ENCODE results near the gene LUZP2.
"Not testable (repeated sequence)": the region's sequence is repeated elsewhere in the genome, so short reads cannot be mapped to it uniquely, and the experiment has no call there.

The LUZP2 gene

DNA sequence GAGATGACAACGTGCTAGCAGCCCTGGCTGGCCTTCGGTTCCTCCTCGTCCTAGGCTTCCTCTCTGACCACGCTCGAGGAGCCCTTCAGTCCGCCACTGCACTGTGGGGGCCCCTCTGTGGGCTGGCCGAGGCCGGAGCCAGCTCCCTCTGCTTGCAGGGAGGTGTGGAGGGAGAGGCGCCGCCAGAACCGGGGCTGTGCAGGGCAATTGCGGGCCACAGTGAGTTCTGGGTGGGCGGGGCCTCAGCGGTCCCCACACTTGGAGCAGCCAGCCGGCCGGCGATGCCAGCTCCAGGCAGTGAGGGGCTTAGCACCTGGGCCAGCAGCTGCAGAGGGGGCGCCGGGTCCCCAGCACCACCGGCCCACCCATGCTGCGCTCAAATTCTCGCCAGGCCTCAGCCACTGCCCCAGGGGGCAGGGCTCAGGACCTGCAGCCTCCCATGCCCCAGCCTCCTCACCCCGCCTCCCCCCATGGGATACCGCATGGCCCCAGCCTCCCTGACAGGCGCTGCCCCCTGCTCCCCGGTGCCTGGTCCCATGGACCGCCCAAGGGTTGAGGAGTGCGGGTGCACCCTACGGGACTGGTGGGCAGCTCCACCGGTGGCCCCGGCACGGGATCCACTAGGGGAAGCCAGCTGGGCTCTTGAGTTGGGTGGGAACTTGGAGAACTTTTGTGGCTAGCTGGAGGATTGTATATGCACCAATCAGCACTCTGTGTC is 399.4 kb downstream of the LUZP2 start:
- no peak for DNase-seq

DNA sequence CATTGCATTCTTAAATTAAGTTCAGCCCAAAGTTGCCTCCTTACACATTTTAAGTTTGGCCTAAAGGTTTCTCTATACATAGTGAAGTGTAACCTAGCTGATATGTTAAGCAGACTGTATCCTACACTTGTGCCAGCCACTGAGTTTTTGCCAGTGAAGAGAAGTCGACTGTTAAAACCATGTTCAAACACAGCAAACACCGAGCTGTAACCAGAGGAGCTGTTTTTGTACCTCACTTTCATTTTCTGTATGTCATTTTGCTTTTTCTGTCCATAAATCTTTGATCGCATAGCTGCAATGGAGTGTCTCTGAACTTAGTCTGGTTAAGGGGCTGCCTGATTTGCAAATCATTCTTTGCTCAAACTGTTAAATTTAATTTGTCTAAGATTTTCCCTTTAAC is 403.7 kb downstream of the LUZP2 start:
- DNase-seq, result no peak

DNA sequence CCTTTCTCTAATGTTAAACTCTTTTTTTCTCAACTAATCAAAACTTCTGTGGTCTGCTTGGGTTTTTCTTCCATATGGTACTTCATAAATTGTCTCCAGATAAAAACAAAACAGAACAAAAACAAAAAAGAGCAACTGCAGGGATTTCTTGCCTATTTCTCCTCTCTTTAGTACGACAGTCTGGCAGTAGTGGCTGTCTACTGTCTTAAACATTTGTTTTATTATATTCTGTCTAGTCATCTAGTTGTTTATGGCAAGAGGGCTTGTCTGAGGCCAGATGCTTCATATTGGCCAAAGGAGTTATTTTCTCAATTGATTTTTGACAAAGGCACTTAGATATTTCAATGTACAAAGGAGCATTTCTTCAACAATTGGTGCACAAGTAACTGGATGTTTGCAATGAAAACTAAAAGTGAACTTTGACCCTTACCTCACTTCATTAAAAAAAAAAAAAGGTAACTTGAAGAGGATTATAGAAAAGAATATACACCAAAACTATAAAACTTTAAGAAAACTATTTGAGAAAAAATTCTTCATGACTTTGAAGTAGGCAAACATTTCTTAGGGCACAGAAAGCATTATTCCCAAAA is 404.2 kb downstream of the LUZP2 start:
- DNase-seq, result no peak

DNA sequence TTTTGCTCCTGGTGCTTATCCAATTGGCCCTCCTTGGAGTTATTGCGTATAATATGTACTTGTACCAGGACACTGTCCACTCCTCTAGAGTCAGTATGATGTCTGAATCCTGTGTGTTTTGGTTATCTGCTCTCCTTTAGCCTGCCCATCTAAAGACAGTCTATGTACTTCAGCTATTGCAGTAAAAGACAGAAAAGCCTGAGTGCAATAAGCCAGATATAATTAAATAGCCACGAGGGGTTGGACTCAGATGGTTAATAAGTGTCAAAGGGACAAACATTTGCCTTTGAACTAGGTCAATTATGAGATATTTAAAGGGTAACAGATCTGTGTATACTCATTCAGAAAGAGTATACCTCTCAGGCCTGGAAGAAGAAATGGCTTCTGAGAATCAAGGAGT is 406.7 kb downstream of the LUZP2 start:
- no peak for DNase-seq

DNA sequence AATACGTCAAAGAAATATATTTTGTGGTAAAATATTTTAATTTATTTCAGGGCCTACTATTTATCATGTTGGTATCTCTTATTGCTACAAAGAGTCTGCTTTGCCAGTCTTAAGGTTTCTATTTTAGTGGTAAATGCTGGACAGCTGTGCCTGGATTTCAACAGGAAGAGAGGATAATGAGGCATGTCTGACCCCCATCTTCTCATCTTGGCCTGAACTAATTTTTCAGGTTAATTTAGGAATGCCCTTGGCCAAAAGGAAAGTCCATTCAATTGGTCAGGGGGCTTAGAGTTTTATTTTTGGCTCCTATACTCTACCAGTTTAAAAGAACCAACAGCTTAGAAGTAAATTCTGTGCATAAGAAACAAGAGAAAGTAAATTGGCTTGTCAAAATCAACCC is 428.2 kb downstream of the LUZP2 start:
- no peak for DNase-seq

DNA sequence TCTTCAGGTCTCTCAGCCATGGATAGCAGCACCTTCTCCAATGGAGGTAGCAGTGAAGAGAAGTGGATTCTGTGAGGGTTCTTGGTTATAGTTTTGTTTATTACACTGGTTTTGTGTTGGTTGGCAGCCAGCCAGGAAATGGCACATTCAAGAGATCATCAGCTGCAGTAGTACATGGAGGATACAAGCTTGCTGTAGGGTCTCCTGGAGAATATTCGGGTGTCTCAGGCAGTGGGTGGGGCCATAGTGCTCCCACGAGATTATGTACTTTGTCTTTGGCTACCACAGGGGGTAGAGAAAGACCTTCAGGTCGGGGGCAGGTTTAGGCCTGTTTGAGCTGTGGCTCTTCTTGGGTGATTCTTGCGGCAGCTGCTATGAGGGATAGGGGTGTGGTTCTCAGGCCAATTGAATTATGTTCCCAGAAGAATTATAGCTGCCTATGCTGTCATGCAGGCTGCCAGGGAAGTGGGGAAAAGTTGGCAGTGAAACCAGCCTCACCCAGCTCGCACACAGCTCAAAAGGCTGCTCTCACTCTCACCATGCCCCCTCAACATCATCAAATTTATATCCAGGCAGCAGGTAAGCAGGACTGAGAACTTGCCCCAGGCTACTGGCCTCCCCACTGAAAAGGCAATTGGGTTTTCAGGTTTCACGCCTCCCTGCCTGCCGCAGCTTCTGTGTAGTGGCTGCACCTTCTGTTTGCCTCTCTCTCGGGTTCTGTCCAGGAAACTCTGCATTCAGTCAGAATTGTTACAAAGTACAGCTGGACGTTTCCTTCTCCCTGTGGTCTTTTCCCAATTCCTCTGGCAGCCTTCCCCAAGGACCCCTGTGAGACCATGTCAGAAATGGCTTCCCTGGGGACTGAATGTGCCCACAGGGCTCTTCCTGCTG is 435.5 kb downstream of the LUZP2 start:
- no peak for DNase-seq

DNA sequence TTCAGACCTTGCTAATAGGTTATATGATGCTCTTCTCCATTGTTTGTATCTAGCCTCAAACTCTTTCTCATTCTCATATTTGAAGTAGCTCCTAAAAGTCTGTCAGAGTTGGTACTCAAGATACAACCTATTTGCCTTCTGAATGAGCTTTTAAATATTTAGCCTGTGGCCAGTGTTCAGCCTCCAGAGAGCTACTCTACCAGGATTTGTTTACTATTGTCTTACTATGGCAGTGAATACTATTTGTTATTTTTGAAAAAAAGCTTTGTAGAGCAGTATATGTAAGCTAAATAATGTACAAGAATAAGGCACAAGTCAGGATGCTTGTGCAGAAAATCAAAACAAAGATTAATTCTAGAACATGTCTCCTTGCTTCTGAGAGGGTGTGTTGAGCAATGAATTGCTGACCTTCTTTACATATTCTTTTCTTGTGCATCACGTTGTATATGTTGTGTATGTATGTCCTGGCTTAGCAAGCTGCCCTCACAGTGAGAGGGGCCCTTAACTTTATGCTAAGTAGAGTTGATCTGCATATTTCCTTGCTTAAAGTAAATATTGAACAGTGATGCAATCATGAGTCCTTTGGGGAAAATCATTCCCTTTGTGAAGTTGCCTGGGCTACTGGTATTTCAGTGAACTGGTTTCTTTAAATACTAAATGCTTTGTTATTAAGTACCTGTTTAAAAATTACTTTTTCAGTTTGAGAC is 438.0 kb downstream of the LUZP2 start:
- no peak for DNase-seq

DNA sequence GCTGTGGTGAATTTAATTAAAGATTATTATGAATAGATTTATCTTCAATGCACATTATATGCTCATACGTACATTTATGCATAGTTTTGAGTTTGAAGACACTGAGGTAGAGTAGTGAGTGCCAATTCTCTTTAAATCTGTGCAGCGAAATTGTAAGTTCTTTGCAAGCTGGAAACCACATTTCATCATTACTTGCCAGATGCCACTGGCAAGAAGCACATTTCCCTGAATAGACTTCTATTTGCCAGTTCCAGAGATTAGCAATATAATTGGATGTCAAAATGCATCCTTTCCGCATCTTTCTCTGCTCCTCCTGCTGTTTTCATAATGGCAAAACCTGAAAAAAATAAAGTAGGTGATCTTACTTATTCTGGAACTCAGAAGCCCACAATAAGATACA is 448.0 kb downstream of the LUZP2 start:
- DNase-seq, result no peak

DNA sequence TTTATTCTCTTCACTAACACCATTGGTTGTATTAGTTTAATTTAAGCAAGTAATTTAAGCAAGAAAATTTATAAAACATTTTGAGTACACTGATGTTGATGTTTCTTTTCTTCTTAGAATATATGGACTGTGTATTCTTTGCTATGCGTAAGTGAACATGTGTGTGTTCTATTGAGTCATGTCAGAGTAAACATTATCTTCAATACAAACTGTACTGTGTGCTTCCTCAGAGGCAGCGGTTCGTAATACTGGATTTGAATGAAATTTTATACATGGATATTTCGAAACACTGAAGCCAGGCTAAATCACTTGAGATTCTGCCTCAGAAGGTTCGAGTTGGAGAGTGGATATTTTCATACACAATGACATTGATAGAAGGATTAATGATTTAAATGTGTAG is 452.6 kb downstream of the LUZP2 start:
- DNase-seq, result no peak

DNA sequence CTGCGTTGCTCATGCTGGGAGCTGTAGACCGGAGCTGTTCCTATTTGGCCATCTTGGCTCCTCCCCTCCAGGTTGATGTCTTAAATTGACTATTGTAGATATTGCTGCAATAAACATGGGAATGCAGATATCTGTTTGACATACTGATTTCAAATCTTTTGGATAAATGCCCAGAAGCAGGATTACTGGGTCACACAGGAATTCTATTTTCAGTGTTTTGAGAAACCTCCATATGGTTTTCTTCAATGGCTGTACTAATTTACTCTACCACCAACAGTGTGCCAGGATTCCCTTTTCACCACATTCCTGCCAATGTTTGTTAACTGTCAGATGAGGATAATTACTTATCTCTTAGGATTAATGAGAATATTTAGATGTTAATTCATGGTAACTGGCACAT is 467.0 kb downstream of the LUZP2 start:
- no peak for DNase-seq

DNA sequence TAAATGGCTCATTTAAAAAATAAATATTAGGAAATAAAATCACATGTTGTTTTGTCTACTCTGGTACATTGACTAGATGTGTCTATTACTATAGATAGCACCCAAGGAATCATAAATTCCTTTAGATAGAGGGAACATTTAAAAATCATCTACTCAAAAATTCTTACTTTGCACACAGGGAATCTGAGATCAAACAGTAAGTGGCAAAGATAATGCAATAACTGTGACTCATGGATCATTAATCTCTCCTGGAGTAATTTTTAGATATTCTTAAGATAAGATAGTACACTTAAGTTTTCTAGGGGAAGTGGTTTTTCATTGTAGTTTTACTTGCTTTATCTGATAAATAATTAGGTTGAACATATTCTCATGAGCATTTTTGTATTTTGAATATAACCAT is 468.9 kb downstream of the LUZP2 start:
- DNase-seq, result no peak

DNA sequence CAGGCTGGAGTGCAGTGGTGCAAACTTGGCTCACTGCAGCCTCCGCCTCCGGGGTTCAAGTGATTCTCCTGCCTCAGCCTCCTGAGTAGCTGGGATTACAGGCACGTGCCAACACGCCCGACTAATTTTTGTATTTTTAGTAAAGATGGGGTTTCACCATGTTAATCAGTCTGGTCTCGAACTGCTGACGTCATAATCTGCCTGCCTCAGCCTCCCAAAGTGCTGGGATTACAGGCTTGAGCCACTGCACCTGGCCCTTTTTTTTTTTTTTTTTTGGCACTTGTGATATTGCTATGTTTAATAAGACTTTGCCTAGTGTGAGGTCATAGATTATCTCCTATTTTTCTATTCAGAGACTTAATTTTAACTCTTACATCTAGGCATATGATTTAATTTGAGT is 497.1 kb downstream of the LUZP2 start:
- DNase-seq, result not testable (repeated sequence)

DNA sequence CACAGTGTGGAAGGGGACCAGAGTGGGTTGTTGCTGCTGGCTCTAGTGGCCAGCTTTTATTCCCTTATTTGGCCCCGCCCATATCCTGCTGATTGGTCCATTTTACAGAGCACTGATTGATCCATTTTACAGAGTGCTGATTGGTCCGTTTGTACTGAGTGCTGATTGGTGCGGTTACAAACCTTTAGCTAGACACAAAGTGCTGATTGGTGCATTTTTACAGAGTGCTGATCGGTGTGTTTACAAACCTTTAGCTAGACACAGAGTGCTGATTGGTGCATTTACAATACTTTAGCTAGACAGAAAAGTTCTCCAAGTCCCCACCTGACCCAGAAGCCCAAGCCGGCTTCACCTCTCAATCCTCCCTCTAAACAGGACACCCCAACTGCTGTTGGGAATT is 503.1 kb downstream of the LUZP2 start:
- not testable (repeated sequence) for DNase-seq

DNA sequence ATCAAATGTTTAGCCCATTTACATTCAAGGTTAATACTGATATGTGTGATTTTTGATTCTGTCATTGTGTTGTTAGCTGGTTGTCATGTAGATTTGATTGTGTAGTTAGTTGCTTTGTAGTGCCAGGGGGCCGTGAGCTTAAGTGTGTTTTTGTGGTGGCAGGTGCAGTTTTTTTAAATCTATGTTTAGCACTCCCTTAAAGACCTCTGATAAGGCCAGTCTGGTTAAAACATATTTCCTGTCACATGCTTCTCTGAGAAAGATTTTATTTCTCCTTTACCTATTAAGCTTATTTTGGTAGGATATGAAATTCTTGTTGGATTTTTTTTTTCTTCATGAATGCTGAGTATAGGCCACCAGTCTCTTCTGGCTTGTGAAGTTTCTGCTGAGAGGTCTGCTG is 540.6 kb downstream of the LUZP2 start:
- no peak for DNase-seq

DNA sequence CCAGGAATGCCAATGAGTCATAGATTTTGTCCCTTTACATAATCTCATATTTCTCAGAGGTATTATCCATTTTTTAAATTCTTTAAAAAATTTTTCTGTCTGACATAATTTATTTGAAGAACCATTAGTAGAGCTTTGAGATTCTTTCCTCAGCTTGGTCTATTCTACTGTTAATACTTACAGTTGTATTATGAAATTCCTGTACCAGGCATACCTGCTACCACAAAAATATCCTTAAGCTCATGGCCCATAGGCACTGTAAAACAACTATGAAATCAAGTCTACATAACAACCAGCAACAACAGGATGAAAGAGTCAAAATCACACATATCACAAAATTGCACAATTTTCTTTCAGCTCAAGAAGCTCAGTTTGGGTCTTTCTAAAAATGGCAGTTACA is 541.3 kb downstream of the LUZP2 start:
- no peak for DNase-seq

DNA sequence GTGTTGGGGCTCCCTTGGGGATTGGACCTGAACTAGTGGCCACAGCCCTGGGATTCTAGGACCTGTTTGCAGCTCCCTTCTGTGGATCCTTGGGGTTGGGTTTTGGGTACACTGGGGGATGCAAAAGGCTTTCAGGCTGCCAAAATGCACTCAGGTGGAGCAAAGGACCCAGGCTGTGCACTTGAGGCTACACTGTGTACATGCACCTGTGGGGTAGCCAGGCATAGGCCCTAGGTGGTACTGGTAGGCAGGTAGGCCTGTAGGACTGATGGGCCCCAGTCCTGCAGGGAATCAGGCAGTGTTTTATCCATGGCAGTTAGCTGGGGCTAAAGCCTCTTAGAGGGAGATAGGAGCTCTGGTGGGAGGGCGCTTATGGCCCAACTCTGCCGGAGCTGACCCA is 542.3 kb downstream of the LUZP2 start:
- DNase-seq, result no peak

DNA sequence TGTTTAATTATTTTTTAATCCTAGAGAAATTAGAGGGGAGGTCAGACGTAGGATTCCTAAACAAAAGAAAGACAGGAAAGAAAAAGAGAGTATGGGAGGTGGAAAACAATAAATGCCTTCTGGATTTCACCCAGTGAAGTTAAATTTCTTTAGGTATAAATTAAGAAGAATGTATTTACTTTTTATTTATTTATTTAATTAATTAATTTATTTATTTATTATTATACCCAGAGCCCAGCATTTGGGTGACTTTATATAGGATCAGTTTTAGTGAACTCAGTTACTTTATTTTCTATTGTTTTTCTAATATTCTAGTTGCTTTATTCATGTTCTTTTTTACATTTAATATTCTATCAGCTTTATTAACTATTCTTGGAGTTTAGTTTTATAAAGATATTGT is 551.8 kb downstream of the LUZP2 start:
- DNase-seq, result no peak

DNA sequence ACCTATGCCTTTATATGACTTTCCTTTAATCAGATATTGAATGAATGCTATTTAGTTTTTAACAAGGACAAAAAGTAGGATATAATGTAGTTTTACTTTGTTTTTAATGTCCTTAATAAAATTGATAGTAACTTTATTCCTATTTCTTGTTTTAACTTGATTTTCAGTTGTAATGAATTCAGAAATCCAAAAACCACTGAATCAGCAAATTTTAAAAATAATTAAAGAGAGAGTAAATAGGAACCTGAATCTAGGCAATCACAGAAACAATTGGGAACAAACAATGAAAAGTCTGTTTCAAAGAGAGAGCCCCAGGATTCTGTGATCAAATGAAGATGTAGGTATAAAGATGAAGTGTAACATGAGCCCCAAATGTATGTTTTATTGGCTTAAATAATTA is 556.0 kb downstream of the LUZP2 start:
- no peak for DNase-seq

DNA sequence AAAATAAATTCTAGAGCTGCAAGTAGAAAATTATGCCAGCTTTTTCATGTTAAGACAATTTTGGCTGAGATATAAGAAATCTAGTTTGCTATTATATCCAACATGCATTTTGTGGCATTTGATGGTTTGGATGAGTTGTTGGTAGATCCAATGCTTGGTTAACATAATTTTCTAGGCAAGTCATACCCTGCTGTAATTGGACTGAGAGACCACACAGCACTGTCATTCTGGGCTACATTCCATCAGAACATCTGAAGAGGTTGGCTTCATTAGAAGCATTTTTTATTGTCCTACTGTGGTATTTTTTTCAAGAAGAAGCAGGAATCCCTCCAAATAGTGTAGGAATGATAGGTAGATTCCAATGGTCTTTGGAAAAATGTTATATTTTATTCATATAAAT is 561.0 kb downstream of the LUZP2 start:
- DNase-seq, result no peak

DNA sequence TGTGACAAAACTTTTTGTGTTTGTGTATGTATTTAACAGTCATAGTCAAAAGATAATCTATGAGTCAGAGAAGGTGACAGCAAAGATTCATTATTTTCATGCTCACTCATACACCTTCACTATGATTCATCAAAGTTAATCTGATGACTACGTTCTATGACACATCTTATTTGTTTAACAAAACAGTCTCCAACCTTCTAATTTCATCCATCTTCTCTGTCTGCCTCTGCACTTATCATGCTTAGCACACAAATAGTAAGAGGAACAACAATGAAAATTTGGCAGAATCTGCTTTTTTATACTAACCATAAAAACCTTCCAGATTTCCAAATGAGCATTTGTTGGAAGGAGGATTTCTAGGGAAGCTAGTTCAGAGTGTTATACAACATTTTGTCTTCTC is 568.9 kb downstream of the LUZP2 start:
- DNase-seq, result peak in 1 of 51 donors; percentile 29

DNA sequence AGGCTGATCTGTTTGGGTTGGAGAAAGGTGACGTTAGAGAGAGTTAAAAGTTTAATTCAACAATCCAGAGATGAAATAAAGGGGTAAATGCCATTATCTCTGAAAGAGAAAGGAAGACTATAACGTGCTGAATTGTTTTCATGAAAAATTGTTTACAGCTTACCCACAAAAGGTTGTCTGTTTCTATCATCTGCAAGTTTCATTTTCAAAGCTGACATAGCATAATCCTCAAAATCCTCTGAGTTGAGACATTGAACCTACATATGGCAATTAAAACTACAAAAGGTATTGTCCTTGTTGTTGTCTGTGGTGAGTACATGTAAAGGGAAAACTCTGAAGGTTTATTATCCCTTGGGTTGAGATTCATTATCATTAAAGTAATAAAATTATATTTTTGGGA is 569.9 kb downstream of the LUZP2 start:
- no peak for DNase-seq

DNA sequence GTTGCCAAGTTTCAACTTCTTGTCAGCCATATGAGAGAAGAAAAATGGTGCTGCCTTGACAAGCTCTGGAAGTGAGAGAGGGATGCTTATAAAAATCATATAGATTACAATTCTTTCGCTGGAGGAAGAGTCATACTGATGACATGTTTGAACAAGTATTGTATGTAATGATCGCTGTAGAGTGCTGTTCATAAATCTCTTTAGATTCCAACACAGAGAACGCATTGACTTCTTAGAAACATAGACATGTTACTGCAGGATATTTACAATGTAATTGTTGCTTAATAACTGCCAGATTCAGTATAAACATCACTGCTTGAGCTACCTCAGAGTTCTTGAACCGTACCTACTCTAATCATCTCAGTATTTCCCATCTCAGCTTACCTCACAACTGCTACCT is 571.6 kb downstream of the LUZP2 start:
- no peak for DNase-seq

Data from hypothalamus (tissue), 51 donors.